ENCODE measurements around the gene SLC25A39. TPM values are rescaled to one million over a fixed set of nuclear protein-coding genes. Genes with fewer than 3 reads are reported as not detected.

The SLC25A39 gene
- total and polyA plus RNA-seq, 2 of the 13 experiments (the other 11 are each of a cell fraction or from before 2014, with no cell fraction given), result 144 to 151 TPM

- peak; percentile 39; the same call in 1 of the 2 replicates for TF ChIP-seq THAP11 (CRISPR knock-in tag; IDR thresholded peaks at IDR 0.05)
- TF ChIP-seq, protein P1, sequence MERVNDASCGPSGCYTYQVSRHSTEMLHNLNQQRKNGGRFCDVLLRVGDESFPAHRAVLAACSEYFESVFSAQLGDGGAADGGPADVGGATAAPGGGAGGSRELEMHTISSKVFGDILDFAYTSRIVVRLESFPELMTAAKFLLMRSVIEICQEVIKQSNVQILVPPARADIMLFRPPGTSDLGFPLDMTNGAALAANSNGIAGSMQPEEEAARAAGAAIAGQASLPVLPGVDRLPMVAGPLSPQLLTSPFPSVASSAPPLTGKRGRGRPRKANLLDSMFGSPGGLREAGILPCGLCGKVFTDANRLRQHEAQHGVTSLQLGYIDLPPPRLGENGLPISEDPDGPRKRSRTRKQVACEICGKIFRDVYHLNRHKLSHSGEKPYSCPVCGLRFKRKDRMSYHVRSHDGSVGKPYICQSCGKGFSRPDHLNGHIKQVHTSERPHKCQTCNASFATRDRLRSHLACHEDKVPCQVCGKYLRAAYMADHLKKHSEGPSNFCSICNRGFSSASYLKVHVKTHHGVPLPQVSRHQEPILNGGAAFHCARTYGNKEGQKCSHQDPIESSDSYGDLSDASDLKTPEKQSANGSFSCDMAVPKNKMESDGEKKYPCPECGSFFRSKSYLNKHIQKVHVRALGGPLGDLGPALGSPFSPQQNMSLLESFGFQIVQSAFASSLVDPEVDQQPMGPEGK (CRISPR knock-in tag; IDR thresholded peaks at IDR 0.05), result peak; percentile 93
- TF ChIP-seq SOX6 (IDR thresholded peaks at IDR 0.05), result no peak
- 0 out of 2 replicates have a peak, but pooled peaks have one; percentile 17 for TF ChIP-seq SOX6 (CRISPR knock-in tag; IDR thresholded peaks at IDR 0.05)
- TF ChIP-seq ZKSCAN8 (CRISPR knock-in tag; IDR thresholded peaks at IDR 0.05; ENCODE audit: borderline replicate concordance), result no peak
- no peak for TF ChIP-seq TBP (CRISPR knock-in tag; IDR thresholded peaks at IDR 0.05)
- no peak for TF ChIP-seq HNRNPUL1 (IDR thresholded peaks at IDR 0.05; ENCODE audit: low read depth, low read length)
- TF ChIP-seq ZKSCAN1 (IDR thresholded peaks at IDR 0.05; ENCODE audit: low read length), result no peak
- TF ChIP-seq ZNF615 (CRISPR knock-in tag; IDR thresholded peaks at IDR 0.05; ENCODE audit: borderline replicate concordance), result no peak
- TF ChIP-seq NFYB (CRISPR knock-in tag; IDR thresholded peaks at IDR 0.05), result no peak
- no peak for TF ChIP-seq TP53 (CRISPR knock-in tag; conservative IDR thresholded peaks at IDR 0.05)
- TF ChIP-seq ZGPAT (CRISPR knock-in tag; IDR thresholded peaks at IDR 0.05), result no peak
- peak; percentile 56; the same call in 1 of the 2 replicates for TF ChIP-seq KAT8 (CRISPR knock-in tag; IDR thresholded peaks at IDR 0.05)
- no peak for TF ChIP-seq NCOA2 (CRISPR knock-in tag; IDR thresholded peaks at IDR 0.05)
- 0 out of 2 replicates have a peak, but pooled peaks have one; percentile 38 for TF ChIP-seq ISL2 (CRISPR knock-in tag; IDR thresholded peaks at IDR 0.05)
- no peak for TF ChIP-seq ZNF501 (CRISPR knock-in tag; IDR thresholded peaks at IDR 0.05)
- 0 out of 2 replicates have a peak, but pooled peaks have one; percentile 16 for TF ChIP-seq FOXO1 (CRISPR knock-in tag; IDR thresholded peaks at IDR 0.05)
- TF ChIP-seq ETV5 (CRISPR knock-in tag; IDR thresholded peaks at IDR 0.05; ENCODE audit: borderline replicate concordance), result peak; percentile 64
- no peak; the same call in 1 of the 2 replicates for TF ChIP-seq MXD1 (CRISPR knock-in tag; IDR thresholded peaks at IDR 0.05)
- TF ChIP-seq ZFY (CRISPR knock-in tag; IDR thresholded peaks at IDR 0.05), result peak; percentile 86
- TF ChIP-seq HMGXB4 (CRISPR knock-in tag; IDR thresholded peaks at IDR 0.05; ENCODE audit: borderline replicate concordance in 1 of 2, low read depth in 1 of 2), result peak; percentile 86 to 91
- peak; percentile 56 for TF ChIP-seq TBX2 (CRISPR knock-in tag; IDR thresholded peaks at IDR 0.05; ENCODE audit: borderline replicate concordance)
These were observed 30.2 kb upstream of the SLC25A39 start (continued) for GRCh38 chr17:44354582-44355561.
